GM18517 (cell line): ENCODE measurements around the gene WDR37.
"Not testable (repeated sequence)": the region's sequence is repeated elsewhere in the genome, so short reads cannot be mapped to it uniquely, and the experiment has no call there.

Experiments used
- ATAC-seq: cut with Tn5 transposase; IDR thresholded peaks from one replicate; pipeline ENCODE4 v1.9.1; 2021; ENCODE audit warnings: mild to moderate bottlenecking, moderate library complexity; ENCODE audit not compliant: unreplicated experiment

Gene WDR37

DNA sequence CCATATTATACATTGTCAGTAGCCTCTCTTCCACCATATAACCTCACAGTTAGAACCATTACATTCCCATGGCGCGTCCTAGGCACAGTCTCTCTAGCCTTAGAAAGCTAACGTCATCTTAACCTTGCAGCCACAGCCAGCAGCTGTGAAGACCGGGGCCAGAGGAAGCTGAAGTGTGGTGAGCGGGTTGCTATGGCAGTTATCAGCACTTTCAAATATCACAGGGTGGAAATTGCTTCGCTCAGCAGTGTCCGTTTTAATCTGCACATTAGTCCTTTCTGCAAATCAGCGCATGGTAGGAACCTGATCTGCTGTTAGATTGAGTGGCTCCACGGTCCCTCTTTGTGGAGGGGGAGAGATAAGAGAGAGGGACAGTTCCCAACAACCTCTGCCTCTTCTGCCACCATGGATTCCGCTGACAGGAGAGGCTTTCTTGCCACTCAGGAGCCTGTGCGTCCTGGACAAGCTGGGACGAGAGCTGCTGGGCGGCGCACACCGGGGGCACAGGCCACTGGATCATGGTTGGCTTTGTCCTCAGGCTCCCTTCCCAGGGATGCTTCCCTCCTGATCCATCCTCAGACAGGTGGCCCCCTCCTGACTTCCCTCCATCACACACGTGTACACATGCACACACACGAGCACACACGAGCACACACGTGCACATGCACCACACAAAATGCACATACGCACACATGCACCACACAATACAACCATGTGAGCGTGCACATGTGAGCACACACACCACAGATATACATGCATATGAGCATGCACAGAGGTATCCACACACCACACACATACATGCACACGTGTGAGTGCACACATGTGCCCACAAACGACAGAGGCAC, 93.8 kb downstream of the WDR37 start:
- no peak for ATAC-seq

DNA sequence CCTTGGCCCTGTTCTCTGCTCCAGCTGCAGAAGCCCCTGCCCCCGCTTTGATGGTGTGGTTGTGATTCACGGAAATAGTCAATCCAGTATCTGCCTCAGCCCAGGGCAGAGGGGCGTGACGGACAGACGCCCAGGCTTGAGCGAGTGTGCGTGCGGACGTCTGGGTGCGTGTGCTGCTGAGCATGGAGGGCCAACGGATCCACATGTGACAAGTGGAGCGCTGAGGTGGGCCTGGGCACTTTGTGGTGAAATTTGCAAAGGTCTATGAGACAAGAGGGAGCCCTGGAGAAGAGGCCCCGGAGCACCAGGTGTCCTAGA, 94.4 kb downstream of the WDR37 start:
- no peak for ATAC-seq

DNA sequence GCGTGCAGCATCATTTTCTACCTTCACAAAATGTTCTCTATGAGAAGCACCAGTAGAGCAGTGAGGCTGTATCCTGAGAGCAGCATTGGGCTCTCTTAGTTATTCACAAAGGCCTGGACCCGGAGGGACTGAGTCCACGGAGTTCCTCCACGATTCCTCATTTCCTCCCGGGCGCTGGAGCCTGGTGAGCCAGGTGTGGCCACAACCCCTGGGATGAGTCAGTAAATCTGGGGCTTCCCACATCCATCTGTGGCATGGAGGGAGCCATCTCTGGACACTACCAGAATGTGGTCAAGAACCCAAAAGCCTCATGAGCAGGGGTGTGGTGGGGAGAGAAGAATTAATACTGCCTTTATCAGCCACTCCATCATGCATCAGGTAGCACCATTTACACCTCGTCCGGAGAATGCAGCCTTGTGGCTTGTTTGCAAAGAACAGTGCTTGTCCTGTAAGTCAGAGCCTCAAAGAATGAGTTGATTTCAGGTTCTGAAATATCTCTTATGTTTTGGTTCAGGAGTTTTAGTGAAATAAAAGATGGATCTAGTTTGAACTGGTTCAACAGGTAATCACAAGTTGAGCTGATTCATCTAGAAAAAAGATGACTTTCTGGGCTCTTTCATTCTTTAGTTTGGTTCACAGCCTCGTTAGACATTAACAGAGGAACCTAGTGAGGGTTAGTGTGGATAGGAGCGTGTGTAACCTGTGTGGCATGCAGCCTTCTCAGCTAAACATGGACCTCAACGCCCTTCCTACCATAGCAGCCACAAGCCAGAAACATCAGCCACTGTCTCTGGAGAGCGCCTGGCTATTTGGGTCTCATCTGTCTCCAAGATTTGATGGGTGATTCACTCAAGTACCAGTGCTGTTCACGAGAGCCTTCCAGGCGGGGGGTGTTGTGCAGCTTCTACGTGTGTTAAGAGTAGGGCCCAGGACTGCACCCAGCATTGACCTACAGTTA, 95.2 kb downstream of the WDR37 start:
- ATAC-seq = no peak

DNA sequence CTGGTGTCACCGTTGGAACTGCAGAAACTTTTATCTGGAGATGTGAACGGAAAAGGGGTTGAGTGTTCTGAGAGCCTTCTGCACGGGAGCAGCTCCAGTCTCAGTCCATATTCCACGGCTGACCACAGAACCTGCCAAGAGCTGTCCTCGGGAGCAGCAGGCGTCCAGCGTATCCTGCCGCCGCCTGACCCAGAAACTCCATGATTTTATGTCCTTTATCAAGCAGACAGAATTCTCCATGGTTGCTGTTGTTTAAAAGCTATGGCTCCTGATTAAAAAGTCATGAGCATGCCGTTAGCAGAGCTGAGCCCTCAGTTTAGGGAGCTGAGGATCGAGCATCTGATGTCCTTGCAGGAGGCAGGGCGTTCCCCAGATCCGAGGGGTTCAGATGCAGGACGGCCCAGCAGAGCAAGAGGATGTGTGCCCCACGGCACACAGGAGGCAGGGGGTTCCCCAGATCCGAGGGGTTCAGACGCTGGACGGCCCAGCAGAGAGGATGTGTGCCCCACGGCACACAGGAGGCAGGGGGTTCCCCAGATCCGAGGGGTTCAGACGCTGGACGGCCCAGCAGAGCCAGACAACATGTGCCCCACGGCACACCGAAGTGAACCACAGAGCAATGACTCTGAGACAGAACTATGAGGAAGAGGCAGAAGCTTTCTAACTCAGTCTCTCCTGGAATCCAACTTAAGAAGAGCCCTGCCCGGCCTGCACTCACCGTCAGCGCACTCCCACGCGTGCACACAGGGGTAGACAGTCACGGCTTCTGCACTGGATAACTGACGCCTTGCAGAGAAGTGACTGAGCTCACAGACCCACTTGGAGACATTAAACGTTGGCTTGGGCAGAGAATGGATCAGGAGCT, 96.4 kb downstream of the WDR37 start:
- no peak for ATAC-seq

DNA sequence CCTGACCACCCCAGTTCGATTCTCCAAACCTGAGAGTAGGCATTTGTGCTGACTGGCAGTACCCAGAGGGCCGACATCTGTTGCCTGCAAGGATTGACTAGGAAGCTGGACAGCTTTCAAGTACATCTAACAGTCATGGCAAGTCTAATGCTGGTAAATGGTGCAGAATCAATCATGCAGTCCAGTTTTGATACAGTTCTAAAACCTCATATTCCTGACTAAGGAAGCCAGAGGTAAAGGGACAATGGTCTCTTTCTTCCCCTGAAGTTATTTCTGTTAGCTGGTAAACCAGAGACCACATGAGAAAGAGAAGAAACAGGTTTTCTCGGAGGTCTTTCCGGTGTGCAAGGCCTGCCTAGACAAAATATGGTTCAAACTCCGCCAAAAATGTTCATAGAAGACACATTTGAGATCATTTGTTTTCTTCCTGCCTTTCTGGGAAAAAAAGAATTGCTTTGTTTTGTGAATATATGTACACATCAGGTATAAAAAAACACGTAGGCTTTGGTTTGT, 97.1 kb downstream of the WDR37 start:
- ATAC-seq = no peak

GRCh38 chr10:1153805-1154351, 97.7 kb downstream of the WDR37 start:
- no peak for ATAC-seq

DNA sequence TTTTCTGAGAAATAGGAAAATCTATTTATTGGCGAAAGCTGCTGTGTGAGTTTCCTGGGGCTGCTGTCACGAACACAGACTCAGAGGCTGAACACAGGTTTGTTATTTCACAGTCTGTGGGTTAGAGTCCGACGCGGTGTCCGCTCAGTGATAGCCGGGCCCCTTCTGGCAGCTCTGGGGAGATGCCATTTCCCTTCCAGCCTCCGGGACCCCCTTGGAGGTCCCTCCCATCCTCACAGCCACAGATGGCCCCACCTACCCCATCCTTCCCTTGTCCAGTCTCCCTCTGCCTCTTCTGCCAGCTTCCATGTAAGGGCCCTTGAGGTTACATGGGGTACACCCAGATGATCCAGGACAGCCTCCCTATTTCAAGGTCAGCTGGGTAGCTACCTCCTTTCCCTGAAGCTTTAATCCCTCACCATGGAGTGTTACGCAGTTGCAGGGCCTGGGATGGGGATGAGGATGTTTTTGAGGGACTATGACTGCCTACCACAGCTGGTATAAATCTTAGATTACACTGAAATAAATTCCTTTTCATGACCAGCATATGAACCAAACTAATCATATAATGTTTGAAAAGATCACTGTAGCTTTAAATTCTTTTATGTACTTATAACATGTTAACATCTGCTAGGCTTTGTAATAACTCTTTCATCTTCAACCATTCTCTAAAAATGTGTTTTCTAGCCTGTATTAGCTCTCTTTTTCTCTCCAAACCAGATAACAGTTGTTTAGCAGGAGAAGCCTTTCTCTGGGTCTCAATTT, 98.5 kb downstream of the WDR37 start:
- ATAC-seq = no peak

DNA sequence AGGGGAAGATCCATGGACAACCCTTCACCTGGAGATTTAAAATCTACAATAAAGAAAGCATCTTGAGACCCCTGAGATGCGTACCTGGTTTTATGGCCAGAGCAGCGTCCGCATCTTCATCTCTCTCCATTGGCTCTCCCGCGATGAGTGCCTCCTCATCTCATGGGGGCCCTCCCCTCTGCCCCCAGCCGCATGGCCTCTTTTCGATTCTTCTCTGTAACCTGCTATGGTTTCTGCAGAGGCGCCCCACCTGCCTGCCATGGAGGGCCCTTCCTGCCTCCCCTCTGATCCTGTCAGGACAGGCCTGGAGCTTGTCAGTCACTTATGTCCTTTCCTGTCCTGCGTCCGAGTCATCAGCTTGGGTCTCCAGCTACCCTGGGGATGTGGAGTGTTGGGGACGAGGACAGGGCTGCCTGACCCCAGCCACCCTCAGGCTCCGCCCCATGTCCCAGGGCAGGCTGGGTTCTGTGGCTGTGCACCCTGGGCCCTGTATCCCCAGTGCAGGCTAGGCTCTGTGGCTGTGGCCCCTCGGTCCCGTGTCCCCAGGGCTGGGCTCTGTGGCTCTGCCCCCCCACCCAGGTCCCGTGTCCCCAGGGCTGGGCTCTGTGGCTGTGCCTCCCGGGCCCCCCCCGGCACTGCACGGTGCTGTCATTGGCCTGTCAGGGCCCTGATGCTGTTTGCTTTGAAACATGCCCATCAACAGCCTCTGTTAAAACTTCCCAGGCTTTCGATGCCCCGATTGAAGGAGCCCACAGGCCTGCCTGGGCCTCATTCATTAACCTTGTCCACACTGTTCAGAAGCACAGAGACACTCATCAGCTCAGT, 99.8 kb downstream of the WDR37 start:
- ATAC-seq = no peak

- no peak for ATAC-seq
Observed at GRCh38 chr10:1156616-1156886, 100.4 kb downstream of the WDR37 start.

DNA sequence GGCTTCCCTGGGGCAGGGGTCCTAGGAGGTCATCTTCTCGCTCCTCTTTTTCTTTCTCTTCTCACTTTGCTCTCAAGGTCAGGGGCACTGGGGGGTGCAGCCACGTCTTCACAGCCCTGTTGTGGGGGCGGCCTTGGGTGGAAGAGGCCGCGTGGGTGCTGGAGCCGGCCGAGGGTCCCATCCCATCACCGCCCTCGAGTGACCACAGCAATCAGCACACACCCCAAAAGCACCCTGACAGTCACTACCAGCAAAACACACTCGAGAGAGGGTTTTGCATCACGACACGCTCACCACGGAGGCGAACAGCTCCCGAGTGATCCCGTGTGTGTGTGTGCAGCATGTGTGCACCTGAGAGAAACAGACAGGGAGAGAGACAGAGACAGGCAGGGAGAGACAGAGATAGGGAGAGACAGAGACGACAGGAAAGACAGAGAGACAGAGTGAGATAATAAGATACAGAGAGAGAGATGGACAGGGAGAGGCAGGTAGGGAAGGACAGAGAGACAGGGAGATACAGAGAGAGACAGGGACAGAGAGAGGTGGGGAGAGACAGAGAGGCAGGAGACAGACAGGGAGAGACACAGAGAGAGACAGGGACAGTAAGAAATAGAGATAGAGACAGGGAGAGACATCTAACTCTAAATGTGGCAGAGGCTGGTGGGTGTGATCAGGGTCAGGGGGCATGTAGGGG, 100.9 kb downstream of the WDR37 start:
- ATAC-seq = no peak

GRCh38 chr10:1157615-1157933, 101.4 kb downstream of the WDR37 start:
- no peak for ATAC-seq

DNA sequence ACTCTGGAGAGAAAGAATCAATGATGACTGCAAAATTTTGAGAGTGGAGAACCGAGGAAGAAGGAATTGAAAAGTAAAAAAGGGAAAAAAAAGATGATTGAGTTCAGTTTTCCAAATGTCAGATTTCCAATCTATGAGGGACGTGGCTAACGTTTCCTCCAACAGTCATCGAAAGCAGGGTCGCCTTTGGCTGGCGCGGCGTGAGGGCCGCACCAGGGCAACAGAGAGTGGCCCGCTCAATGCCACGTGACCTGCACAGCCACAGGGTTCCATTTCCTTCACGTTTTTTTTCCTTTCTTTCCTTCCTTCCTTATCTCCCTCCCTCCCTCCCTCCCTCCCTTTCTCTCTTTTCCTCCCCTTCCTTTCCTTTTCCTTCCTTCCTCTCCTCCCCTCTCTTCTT, 101.9 kb downstream of the WDR37 start:
- ATAC-seq = no peak

GRCh38 chr10:1158536-1158935, 102.4 kb downstream of the WDR37 start:
- ATAC-seq = not testable (repeated sequence)

- ATAC-seq = no peak
Observed at GRCh38 chr10:1159131-1160061, 103.2 kb downstream of the WDR37 start.

- ATAC-seq = no peak
Observed at GRCh38 chr10:1160561-1161314, 104.6 kb downstream of the WDR37 start.

DNA sequence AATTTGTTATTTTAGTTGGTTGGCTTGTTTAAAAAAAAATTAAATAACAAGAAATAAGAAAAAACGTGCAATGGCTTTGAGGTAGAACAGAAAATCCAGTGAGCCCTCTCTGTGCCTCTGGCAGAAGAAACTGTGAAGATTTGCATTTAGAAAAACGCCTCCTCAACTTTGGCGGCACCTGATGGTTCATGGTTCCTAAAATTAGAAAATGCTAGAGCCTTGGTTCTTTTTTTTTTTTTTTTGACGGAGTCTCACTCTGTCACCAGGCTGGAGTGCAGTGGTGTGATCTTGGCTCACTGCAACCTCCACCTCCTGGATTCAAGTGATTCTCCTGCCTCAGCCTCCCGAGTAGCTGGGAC, 105.1 kb downstream of the WDR37 start:
- not testable (repeated sequence) for ATAC-seq
